ENCODE data around the gene CDR2L.
"Not testable (repeated sequence)": the region's sequence is repeated elsewhere in the genome, so short reads cannot be mapped to it uniquely, and the experiment has no call there.

Gene CDR2L

GRCh38 chr17:75034236-75034908, 46.9 kb downstream of the CDR2L start:
- DNase-seq (ENCODE audit: insufficient read length, low spot score) (peak; percentile 85), FAIRE-seq (peak; percentile 88)

GRCh38 chr17:75036643-75037268, 49.3 kb downstream of the CDR2L start:
- no peak for FAIRE-seq
- no peak for DNase-seq (ENCODE audit: insufficient read length, low spot score)

GRCh38 chr17:75039238-75039637, 51.8 kb downstream of the CDR2L start:
- DNase-seq (ENCODE audit: insufficient read length, low spot score) (no peak), FAIRE-seq (no peak)

- DNase-seq (ENCODE audit: insufficient read length, low spot score) (no peak), FAIRE-seq (peak; percentile 55)
These were observed 54.3 kb downstream of the CDR2L start for GRCh38 chr17:75041656-75042280.

GRCh38 chr17:75043789-75044188, 56.4 kb downstream of the CDR2L start:
- not testable (repeated sequence) for FAIRE-seq; DNase-seq (ENCODE audit: insufficient read length, low spot score)

- DNase-seq (ENCODE audit: insufficient read length, low spot score) (no peak), FAIRE-seq (no peak)
These were observed 57.3 kb downstream of the CDR2L start for GRCh38 chr17:75044716-75045115.

GRCh38 chr17:75045946-75046406, 58.5 kb downstream of the CDR2L start:
- FAIRE-seq; DNase-seq (ENCODE audit: insufficient read length, low spot score): not testable (repeated sequence)

- FAIRE-seq, result peak; percentile 99
- peak; percentile 99 for DNase-seq (ENCODE audit: insufficient read length, low spot score)
These were observed 59.2 kb downstream of the CDR2L start, which contains the start of the genes ATP5PD and KCTD2 for GRCh38 chr17:75046407-75047289. ATP5PD (minus strand) TSS chr17:75046969; CDS start chr17:75042650, 4,319 bp downstream. KCTD2 (plus strand) TSS chr17:75047225; CDS start chr17:75047251, 26 bp downstream.

- DNase-seq (ENCODE audit: insufficient read length, low spot score), result no peak
- peak; percentile 82 for FAIRE-seq
These were observed 60.1 kb downstream of the CDR2L start for GRCh38 chr17:75047398-75048098.

GRCh38 chr17:75048249-75048878, 60.9 kb downstream of the CDR2L start:
- FAIRE-seq (no peak), DNase-seq (ENCODE audit: insufficient read length, low spot score) (no peak)

GRCh38 chr17:75049057-75049456, 61.6 kb downstream of the CDR2L start:
- FAIRE-seq (no peak), DNase-seq (ENCODE audit: insufficient read length, low spot score) (no peak)

GRCh38 chr17:75049706-75050105, 62.3 kb downstream of the CDR2L start:
- DNase-seq (ENCODE audit: insufficient read length, low spot score) (no peak), FAIRE-seq (no peak)

GRCh38 chr17:75051941-75052340, 64.5 kb downstream of the CDR2L start:
- no peak for DNase-seq (ENCODE audit: insufficient read length, low spot score)

More at GRCh38 chr17:75051941-75052340, 64.5 kb downstream of the CDR2L start:
- FAIRE-seq, result no peak
